Measurements from ENCODE around the gene GPC3.
"Not testable (repeated sequence)": the region's sequence is repeated elsewhere in the genome, so short reads cannot be mapped to it uniquely, and the experiment has no call there.

Gene GPC3

GRCh38 chrX:133762976-133763548 is 222.3 kb downstream of the GPC3 start:
- DNase-seq (ENCODE audit: low read depth) = not testable (repeated sequence)

- no peak for DNase-seq (ENCODE audit: low read depth)
These were observed 230.7 kb downstream of the GPC3 start for GRCh38 chrX:133754657-133755056.

- no peak for DNase-seq (ENCODE audit: low read depth)
These were observed 235.4 kb downstream of the GPC3 start for GRCh38 chrX:133749951-133750350.

DNA sequence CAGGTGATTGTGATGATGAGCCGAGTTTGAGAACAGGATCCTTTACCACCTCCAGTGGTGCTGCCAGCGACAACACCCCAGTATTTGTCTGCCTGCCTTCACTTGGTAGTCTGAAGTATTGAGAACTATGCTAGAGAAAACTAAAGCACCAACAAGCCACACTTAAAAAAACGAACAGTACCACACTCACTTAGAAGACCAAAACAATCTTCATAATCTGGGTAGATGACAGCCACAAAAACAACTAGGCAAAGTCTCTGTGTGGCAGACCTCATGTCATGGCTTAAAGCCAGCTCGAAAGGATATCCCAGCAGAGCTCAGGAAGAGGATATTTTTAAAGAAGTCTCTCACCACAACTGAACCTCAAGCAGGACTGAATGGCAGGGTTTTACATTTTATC is 236.0 kb downstream of the GPC3 start:
- DNase-seq (ENCODE audit: low read depth) = no peak

- no peak for DNase-seq (ENCODE audit: low read depth)
These were observed 238.2 kb downstream of the GPC3 start for GRCh38 chrX:133747196-133747595.

DNA sequence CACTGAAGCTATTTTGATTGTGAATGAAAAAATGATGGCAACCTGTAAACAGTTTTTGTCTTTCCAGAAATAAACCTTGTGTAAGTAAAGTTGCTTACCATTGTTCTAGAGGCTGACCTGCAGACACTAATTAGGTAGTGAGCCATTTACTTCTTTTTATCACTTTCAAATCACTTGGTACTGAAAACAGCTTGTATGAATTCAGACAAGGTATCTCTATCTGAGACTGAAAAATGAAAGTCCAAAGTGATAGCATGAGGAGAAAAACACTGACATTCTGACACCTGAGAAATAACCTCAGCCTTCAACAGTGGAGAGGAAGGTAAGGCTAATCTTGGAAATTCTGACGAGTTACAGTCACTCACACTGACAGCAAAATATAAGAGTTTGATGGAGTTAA is 238.8 kb downstream of the GPC3 start:
- no peak for DNase-seq (ENCODE audit: low read depth)

DNA sequence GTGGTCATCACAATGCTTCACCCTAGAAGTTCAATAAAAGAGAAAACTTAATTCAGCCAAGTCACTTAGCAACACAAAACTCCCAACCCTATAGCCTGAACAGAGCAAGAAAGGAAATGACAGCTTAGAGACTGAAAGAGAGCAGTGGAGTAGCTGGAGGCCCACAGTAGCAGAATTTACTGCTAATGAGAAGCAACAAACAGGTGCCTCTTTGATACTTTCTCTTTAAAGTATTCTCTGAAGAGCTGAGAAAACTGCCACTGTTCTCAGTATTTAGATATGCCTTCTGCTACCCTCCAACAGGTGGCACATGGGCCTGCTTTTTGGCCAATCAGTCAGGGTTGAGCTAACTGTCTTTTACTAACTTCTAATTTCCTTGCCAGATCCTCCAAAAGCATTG is 240.0 kb downstream of the GPC3 start:
- DNase-seq (ENCODE audit: low read depth) = no peak

DNA sequence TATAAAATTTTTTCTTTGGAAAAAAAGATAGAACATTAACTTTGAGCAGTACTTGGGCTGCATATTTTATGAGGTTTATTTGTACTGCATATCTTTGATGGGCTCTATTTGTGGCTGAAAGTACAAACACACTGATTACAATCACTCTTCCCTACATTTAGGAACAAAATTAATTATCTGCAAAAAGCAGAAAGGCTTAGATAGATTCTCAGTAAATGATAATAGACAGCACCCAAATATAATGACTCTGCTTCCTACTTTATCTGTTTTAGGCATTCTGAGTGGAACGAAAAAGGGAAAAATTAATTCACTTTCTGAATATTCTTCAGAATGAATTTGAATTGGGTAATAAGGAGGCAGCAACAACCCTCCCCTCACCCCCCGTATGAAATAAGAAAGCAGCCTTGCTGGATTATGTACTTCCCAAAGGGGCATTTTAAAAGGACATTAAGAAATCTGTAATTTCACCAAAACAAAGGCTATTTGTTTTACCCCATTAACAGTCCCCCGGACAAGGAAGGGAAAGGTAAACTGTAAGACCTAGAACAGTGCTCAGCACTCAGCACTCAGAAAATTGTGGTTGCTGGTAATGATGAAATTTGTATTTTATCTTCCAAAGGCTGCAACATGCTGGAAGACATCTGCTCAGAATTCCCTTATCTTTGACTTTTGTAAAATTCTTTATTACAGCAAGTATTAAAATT is 242.6 kb downstream of the GPC3 start:
- DNase-seq (ENCODE audit: low read depth) = no peak

DNA sequence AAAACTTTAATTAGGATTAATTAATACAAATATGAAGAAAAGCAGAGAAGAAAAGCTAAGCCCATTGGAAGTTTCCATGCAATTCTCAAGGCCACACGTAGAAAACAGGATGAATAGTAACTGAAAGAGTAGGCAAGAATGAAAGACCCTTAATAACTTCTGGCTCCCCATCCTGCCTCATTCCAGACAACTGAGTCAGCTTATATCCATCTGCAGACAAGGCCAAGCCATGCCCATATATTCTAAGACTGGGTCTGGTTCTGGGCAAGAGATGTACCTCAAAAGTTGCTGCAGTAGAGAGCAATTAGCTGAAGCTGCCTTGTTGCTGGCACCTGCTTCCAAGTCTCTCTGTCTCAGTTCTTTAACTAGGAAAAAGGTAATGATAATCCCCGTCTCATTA is 244.1 kb downstream of the GPC3 start:
- no peak for DNase-seq (ENCODE audit: low read depth)

- DNase-seq (ENCODE audit: low read depth) = no peak
These were observed 258.8 kb downstream of the GPC3 start for GRCh38 chrX:133726642-133727041.

GRCh38 chrX:133726211-133726630 is 259.2 kb downstream of the GPC3 start:
- no peak for DNase-seq (ENCODE audit: low read depth)

DNA sequence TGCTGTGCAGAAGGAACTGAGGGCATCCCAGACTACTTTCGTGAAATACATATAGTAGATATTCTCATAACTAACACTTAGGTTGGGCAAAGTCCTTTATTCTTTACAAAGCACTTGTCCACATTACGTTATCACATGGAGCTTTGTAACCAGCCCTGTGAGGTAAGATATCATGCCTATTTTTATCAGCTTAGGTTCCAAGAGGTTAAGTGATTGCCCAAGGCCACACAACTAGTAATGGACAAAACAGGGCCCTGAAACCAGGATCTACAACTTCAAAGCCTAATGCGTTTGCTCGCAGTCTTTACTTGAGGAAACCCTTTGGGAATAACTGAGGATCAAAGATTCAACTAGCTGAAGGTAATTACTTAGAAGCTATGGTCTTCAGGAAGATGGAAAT is 261.5 kb downstream of the GPC3 start:
- DNase-seq (ENCODE audit: low read depth) = no peak

DNA sequence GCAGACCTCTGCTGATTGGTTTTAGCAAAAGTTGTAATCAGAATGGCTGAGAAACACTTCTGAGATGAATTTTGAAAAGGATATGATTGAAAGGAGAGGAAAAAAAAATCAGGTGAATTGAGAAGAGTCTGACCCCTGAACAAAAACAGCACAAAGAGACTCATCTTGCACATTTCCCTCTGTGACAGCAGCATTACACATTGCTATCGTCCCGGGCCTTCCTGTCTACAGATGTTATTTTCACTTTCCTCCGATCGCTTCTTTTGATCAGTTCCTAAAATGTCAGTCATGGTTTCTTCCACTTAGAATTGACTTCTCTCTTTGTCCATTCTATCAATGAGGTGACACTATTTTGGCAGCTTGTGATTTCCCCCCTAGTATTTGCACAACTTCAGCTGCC is 262.6 kb downstream of the GPC3 start:
- DNase-seq (ENCODE audit: low read depth) = no peak

- DNase-seq (ENCODE audit: low read depth) = not testable (repeated sequence)
These were observed 265.1 kb downstream of the GPC3 start for GRCh38 chrX:133720269-133720668.

- no peak for DNase-seq (ENCODE audit: low read depth)
These were observed 269.7 kb downstream of the GPC3 start for GRCh38 chrX:133715715-133716114.

DNA sequence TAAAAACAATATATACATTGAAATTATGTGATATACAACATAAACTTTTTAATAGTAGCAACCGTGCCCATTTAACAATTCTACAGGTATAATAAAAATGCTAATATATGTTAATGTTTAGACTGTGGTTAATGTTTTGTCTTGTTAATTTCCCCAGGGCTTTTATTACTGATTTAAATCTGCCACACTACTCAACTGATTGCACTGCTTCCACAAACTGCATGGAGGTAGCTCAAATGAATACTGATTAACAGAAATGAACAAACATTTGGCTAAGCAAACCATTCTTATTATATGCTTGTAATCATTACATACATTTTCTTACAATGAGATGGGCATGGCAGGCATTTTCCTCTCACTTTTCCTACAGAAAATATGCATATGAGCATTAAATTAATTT is 275.9 kb downstream of the GPC3 start:
- DNase-seq (ENCODE audit: low read depth) = no peak

DNA sequence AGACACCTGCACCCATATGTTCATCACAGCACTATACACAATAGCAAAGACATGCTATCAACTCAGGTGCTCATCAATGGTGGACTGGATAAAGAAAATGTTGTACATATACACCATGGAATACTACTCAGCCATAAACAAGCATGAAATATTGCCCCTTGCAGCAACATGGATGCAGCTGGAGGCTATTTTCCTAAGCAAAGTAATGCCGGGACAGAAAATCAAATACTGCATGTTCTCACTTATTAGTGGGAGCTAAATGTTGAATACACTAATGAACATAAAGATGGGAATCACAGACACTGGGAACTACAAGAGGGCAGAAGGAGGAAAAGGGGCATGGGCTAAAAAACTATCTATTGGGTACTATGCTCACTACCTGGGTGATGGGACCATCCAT is 278.5 kb downstream of the GPC3 start:
- no peak for DNase-seq (ENCODE audit: low read depth)

DNA sequence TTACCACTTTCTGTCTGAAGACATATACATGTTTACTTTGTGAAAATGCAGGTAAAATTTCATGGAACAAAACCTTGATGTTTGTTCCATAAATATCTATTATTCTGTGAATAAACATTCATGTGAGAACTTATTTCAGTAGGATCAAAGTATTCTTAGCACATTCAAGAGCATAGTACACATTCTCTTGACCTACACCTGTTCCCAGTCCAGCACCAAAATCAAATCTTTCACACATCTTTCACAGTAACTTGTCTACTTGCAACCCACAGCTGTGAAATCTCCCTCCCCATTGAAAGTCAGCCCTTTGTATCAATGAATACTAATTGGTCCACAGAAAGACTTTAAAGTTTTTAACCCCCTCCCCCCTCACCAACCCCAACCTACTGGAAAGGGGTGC is 283.2 kb downstream of the GPC3 start:
- DNase-seq (ENCODE audit: low read depth) = no peak

GRCh38 chrX:133699023-133699728 is 286.2 kb downstream of the GPC3 start:
- DNase-seq (ENCODE audit: low read depth) = no peak

GRCh38 chrX:133698298-133698697 is 287.1 kb downstream of the GPC3 start:
- DNase-seq (ENCODE audit: low read depth) = no peak

GRCh38 chrX:133697656-133698055 is 287.7 kb downstream of the GPC3 start:
- no peak for DNase-seq (ENCODE audit: low read depth)

DNA sequence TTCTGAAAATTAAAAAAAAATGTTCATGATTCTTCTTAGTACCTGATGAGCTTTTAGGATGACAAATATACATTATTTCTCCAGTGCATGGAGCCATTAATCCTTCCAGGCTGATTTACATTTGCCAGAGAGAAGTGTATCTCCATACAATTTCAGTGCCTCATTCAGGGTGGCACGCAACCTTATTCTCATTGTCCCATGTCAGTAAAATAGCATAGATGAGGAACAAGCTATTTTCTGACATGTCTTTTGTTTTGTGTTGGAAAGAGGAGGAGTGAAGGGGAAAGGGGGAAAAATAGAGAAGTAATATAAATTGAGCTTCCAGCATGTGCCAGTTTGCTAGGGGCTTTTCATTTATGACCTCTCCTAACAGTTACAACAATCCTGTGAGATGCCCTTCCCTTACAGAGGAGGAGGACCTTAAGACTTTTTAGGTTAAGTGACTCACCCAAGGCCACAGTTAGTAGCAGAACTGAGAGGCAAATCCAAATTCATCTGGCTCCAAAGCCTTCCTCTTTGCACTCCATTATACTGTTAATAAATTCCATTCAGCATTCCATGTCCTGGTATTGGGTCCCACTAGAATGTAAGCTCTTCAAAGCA is 295.3 kb downstream of the GPC3 start:
- DNase-seq (ENCODE audit: low read depth) = no peak

GRCh38 chrX:133685822-133686221 is 299.6 kb downstream of the GPC3 start:
- no peak for DNase-seq (ENCODE audit: low read depth)
